Right kidney (tissue), 1 donor: ENCODE results near the gene COQ2.

Experiments used
- DNase-seq: peaks from one replicate; pipeline ENCODE4 v3.0.0-alpha.2; 2016

The COQ2 gene

GRCh38 chr4:83216959-83217683 lies 67.5 kb downstream of the COQ2 start:
- DNase-seq, result no peak

- DNase-seq, result no peak
These were observed 70.5 kb downstream of the COQ2 start for GRCh38 chr4:83214079-83214478.
